NCI-H510A (cell line): ENCODE data around the gene SYNGR1.

Experiments
- DNase-seq: peaks from one replicate; lab custom pipeline; 2025; lab: John Stamatoyannopoulos, UW

Gene SYNGR1, protein sequence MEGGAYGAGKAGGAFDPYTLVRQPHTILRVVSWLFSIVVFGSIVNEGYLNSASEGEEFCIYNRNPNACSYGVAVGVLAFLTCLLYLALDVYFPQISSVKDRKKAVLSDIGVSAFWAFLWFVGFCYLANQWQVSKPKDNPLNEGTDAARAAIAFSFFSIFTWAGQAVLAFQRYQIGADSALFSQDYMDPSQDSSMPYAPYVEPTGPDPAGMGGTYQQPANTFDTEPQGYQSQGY

DNA sequence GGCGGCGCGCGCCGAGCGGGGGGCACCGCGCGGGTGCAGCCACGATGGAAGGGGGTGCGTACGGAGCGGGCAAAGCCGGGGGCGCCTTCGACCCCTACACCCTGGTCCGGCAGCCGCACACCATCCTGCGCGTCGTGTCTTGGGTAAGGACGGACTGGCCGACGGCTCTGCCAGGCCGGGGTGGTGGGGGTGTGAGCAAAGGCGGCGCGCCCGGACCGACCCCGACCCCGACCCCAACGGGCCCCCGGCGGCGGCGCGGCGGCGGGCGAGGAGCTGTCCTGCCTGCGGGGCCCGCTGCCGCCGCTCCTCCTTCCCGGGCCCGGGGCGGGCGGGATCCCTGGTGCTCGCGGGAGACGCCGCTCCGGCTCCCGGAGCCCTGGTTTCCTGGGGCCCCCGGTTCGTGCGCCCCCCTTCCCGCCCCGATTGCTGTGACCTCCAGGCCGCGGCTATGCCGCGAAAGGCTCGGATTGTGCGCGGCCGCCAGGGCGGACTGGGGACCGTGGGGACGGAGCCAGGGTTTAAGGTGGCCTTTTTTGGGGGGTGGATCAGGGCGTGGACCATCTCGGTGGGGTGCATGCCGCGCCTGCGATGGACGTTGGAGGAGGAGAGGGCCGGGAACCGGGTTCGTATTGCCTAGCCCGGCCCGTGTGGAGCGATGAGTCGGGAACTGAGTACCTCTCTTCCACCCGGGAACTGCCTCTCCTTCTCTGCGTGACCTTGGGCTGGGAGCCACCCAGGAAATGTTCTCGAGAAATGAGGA, at the start of gene SYNGR1:
TSS of gene SYNGR1 (plus strand) at position 25 of the 760 bp plus-strand sequence. CDS start at position 45, 20 bp downstream.
- no peak for DNase-seq

DNA sequence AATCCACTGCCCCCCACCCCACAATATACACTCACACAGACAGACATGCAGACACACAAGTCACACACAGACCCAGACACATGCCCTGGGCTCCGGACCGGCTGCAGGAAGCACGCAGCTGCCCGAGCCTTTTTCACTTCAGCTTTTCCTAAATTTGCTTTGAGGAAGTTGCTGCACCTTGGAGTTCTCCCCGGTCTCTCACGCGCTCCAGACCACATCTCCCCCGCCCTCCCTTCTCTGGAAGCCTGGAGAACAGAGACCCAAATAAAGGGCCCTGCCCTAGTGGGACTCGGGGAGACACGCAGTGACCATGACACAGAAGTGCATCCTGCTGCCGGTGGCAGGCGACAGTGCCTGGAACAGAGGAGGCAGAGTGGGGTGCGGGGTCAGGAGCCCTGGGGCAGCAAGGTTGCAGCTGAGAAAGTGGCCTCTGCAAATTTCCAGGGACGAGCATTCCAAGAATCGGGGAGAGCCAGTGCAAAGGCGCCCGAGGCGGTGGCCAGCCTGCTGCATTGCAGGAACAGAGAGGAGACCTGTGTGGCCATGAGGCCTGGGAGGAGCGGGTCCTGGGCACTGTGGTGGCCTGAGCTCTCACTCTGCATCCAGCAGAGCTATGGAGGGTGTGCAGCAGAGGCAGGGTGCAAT, 49.5 kb upstream of the SYNGR1 start:
- no peak for DNase-seq

DNA sequence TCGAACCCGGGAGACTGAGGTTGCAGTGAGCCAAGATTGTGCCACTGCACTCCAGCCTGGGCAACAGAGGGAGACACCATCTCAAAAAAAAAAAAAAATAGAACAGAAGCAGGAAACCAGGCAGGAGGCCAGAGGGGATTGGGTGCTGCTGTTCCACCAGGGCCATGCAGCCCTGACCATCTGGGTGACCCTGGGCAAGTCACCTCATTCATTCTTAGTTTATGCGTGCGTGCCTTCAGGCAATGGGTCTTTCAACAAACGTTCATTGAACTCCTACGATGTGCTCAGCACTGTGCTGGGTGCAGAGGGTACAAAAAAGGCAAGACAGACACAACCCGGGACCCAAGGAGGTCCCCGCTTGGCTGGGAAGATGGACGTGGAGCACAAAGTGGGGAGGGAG, 48.7 kb upstream of the SYNGR1 start:
- no peak for DNase-seq

DNA sequence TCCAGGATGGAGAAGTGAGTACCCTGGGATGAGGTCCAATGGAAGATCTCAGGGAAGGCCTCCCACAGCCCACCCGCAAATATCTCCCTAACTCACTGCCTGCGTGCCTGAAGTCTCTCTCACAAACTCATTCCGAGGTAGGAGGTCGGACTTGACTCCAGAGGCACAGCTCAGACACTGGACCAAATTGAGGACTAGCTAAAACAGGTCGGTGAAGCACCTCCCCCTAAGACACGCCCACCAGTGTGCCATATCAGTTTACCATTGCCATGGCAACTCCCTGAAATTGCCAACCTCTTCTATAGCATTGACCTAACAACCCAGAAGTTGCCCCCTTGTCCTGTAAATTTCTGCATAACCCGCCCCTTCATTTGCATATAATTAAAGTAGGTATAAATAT, 47.9 kb upstream of the SYNGR1 start:
- peak; percentile 18 for DNase-seq

DNA sequence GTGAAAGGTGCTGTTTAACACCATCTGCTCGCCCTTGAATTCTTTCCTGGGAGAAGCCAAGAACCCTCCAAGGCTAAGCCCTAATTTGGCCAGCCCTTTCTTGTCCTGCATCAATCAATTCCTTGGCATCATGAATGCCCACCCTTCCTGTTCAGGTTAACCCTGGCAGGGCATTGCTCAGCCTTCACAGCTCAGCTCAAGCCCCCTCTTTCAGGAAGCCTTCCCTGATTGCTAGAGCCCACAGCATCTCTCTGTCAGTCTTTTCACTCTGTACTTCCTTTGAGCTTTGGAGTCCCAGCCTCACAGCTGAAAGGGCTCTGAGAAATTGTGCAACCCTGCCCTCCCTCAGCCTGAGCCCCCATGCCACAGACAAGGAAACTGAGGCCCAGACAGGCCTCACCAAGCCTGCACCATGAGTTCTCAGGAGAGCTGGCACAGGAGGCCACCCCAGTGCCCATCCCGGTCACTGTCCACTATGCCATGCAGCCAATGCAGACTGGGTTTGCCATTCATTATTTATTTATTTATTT, 47.3 kb upstream of the SYNGR1 start:
- no peak for DNase-seq

DNA sequence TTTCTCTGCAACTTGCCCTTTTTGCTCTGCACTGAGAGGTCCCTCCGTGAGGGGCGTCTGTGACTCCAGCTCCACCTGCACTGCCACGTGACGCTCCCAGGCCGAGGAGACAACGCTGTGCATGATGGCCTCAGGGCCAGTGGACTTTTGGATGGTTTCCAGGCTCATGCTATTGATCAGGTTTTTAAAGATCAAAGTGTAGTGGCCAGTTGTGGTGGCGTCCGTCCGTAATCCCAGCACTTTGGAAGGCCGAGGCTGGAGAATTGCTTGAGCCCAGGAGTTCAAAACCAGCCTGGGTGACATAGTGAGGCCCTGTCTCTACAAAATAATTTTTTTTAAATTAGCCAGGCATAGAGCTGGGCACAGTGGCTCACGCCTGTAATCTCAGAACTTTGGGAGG, 46.4 kb upstream of the SYNGR1 start:
- DNase-seq: no peak

DNA sequence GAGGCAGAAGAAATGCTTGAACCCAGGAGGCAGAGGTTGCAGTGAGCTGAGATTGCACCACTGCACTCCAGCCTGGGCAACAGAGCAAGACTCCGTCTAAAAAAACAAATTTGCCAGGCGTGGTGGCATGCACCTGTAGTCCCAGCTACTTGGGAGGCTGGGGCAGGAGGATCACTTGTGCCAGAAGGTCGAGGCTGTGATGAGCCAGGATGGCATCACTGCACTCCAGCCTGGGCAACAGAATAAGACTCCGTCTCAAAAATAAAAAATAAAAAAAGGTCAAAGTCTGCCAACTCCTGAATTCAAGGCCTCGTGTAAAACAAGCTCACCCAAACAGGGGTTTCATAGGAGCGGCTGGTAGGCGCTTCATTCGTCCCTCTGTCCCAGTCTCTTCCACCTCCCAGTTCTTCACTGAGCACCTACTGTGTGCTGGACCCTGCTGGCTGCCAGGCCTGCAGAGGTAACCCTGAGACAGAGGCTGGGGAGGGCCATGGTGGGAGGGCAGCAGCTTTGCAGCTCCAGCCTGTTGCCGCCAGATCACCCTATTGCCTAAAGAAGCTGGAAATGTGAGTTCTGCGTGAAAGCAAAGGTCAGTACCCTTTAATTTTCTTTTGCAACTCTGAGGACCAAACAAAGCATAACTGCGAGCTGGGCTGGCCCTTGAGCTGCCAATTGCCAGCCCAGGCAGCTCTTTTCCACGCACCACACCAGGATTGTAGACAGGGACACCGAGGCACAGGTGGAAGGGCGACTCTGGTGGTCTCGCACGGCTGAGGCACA, 45.7 kb upstream of the SYNGR1 start:
- no peak for DNase-seq

DNA sequence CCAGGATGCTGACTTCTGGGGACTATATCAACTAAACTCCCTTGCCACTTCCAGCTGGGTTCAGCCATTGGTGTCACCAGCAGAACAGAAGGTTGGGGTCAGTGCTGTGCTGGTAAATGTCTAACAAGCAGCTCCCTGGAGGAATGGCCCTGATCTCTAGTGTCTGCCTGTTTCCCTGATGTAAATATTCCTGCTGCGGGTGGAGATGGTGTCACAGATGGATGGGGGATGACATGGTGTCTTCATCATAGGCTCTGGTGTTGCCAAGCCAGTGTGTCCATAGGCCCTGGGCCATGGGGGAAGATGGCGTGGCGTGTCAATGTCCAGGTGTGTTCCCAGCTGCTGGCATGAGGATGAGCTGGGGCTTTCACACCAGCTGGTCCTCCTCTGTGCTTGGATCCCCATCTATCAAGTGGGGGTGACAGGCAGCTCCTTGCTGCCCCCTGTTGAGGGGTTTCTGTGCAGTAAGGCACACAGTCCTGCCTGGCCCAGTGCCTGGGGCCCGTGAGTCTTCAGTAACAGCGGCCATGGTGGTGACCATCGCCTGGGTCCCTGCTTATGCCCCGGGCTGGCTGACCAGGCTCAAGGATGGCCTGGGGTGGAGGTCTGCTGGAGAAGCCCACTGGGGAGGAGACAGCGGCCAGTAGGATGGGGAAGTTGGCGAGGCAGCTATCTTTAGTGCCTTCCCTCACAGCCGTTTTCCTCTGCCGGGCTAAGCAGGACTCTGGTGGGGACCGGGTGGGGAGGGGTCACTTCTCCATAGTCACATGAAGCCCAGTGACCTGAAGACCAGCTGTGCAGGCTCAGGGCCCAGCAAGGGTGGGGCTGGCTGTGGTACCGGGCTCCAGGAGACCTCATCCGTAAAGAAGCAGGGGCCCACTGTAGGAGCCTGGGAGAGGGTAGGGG, 43.1 kb upstream of the SYNGR1 start:
- DNase-seq: no peak

DNA sequence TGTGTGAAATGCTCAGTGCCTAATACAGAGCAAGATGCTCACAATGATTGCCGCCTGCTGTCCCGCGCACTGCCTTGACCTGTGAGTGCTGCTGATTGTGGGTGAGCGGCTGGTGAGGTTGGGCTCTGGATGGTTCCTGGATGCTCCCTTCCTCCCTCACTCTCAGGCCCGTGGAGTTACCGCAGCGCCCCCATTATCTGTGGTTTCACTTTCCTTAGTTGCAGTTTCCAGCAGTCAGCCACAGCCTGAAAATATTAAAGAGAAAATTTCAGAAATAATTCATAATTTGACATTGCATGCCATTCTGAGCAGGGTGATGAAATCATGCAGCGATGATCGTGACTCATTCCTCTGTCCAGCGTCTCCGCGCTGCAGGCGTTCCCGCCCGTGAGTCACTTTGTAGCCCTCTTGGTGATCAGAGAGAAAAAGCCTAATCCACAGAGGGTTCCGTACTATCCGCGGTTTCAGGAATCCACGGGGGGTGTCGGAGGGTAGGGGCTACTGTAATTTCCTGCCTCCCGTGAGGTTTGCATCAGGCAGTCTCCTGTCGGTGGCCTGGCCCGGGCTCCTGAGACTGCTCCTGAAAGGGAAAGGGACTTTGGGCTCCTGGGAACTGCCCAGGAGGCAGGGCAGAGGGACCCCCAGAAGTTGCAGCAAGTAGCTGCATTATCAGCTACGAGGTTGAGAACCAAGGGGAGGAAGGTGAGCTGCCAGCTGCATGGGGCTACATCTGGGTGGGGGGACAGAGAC, 41.0 kb upstream of the SYNGR1 start:
- no peak for DNase-seq

DNA sequence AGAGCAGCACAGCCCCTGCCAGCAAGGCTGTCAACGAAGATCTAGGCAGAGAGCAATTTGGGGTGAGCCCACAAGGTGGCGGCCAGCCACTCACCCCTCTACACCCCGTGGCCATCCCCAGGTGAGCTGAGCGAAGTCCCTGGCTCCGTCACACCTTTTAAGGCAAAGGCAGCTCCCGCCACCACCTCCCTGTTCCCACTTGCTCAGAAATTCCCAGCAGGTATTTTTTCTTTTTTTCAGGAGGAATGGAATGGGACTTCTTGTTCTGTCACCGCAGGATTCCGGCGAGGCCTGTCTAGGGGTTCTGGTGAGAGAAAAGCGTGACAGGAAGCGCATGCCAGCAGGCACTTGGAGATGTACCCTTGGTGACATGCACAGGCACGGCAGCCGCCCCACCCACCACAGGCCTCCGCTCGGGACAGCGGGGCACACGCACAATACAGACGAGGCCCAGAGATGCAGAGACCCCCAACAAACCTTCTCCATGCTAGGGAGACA, 40.4 kb upstream of the SYNGR1 start:
- DNase-seq: no peak

DNA sequence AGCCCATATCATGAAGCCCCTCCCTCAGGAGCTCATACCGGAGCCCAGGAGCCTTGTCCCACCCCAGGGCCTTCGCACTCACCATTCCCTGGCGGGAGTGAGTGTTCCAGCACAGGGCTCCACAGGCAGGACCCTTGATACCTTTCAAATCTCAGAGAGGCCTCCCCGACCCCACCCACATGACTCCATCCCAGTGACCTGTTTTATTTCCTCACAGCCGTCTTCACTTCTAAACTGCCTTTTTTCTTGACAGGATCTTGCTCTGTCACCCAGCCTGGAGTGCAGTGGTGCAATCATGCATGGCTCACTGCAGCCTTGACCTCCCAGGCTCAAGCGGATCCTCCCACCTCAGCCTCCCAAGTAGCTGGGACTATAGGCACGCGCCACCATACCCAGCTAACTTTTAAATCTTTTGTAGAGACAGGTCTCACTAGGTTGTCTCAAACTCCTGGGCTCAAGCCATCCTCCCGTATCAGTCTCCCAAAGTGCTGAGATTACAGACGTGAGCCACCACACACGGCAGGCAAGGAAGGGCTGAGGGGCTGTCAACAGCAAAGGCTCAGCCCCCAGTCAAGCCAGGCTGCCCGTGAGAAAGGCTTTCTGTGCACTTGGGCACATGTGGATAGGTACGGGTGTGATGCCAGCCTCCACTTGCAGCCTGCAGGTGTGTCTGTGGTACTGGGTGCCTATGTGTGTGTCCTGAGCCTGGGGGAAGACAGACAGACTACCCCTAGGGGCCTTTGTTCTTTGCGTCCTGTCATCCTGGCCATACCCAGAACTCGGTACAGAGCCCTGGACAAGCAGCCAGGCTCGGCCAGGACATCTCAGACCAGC, 39.7 kb upstream of the SYNGR1 start:
- no peak for DNase-seq

DNA sequence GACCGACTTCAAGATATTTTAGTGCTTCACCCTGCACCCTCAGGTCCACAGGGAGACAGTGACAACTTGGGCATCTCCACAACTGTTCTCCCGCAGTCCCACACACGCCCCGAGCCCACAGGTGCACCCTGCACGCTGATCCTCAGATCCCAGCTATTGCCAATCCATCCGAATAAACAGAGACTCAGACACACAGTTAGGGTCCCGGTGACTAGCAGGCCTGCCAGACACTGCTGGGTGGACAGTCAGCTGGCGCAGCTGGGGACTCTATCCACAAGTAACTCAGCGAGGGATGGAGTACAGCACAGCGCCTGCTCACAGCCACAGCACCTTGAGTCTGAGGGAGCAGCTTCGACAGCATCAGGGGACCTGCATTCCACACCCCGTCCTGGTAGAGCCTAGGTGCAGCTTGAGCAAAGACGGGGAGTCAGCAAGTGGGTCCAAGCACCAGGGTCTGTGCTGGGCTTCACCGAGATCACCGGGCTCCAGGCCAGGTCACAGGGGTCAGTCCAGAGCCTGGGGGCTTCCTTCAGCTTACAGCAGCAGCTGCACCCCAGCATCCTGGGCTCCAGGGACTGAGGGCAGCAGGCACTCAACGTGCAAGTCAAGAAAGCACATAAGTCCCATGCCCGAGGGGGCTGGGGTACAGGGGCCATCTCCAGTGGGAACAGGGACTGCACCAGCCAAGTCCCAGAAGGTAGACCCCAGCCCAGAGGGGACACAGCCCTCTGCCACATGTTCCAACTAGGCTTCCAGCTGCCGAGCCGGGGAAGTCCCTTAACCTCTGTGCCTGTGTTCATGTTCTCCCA, 38.0 kb upstream of the SYNGR1 start:
- DNase-seq: no peak

DNA sequence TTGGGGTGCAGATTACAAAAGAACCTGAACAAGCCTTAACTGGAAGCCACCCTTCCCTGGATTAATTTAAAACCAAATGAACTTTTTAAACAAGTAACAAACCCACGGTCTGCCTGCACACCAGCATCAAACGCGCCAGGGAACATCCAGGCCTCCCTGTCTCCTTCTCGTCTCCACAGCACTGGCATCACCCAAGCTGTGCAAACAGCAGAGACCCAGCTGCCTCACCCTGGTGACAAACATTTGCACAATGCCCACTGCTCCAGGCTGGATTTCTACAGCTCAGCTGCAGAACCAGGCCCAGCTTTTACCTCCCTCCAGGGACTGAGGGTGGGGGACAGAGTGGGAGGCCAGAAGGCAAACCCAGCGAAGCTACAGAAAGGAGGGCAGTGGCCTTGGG, 37.4 kb upstream of the SYNGR1 start:
- DNase-seq: no peak

DNA sequence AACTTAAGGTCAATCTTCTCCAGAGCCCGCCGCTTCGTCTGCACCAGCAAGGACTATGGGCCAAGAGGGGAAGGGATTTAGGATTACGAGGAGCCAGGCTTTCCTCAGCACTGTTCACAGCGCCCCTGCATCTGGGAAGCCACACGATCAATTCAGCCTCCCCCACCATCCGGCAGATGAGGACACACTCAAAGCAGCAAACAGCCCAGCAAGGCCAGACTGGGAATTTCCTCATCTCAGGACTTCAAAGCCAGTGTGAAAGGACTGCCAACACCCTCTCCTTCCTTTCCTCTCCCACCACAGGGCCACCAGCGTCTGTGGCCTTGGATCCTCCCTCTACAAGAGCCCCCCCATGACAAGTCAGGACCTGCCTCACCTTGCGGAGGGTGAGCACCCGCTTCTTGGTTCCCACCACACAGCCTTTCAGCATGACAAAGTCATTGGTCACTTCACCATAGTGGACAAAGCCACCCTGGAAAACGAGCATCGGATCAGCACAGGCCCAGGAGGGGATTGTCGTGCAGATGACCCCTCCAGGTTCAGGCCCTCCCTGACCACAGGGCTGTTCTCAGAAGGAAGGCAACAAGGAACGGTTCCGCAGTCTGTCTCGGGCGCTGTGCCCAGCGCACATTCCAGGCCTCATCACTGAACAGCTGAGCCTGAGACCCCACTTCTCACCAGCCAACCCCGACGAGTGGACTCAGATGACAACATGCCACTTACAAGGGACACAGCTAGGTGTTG, 36.4 kb upstream of the SYNGR1 start:
- DNase-seq: no peak

DNA sequence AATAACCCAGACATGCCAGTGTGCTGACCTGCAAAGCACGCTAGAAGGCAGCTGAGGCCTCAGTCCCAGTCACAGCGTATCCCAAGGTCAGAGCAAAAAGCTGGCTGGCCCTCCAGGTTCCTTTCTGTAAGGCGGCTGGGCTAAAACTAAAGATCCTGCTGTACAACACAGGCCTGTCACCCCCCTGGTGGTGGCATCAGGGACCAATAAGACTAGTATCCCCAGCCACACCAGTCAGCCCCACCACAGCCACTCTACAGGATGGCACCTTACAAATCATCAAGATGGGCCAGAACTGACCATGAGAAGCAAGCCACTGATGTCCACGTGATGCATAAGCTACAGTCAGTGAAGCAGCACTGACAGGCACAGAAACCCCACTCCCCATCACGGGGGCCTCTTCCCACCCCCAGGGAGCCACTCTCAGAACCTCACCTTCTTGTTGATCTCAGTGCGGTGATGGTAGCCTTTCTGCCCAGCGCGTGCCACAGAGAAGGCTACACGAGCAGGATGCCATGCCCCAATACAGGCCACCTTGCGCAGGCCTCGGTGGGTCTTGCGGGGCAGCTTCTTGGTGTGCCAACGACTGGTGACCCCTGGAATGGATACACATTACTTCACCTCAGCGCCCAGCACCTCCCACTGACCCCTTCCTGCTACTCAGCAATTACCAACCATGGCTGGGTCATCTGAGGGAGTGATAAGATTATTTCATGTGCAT, 35.4 kb upstream of the SYNGR1 start:
- no peak for DNase-seq

DNA sequence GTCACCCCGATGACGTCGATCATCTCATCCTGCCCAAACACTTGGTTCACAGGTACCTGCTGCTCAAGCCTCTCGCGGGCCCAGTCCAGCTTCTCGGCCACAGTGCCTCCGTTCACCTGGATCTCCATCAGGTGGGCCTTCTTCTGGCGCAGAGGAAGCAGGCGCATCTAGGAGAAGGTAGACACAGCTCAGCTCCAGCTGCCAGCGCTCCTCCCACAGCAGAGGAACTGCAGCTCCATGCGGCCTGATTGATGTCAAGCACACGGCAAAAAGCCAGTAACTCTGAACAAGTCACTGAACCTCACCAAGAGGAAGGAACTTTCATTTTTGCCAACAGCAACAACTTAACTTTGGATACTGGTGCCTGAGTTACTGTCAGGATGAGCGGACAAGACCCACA, 34.4 kb upstream of the SYNGR1 start:
- no peak for DNase-seq

DNA sequence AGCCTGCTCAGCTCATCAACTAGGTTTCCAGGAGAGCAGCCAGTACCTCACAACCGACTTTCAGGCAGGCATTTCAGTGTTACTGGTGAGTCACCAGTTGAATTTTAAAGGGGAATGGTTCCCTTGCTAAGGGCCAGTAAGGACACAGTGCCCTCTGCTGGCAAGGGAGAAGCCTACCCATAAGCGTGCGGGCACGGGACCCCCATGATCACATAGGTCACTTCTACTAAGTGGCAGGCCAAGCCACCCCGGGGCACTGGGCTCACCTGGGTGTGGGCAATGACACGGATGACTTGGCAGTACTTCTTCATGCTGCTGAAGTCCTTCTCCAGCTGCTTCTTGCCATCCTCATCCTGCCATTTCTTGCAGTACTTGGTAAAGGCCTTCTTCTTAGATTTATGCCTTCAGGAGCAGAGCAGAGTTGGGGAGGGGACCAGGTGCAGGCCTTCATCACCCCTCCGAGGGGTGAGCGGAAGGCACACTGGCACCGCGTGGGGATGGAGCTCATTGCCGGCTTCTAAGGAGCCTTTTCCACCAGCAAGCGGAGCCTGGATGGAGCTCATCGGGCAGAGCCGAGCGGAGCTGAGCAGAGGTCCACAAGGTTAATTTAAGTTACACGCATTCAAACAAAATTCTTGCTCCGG, 33.2 kb upstream of the SYNGR1 start:
- DNase-seq: peak; percentile 34
